Activated CD4-positive, alpha-beta T cell treated with anti-CD3 and anti-CD28 coated beads for 24 hours (primary cell): ENCODE data around the gene ALS2CL.

Experiments used
- DNase-seq, 2 donors: peaks; one replicate each; pipeline ENCODE4 v3.0.0-alpha.2; 2020; ENCODE audit warnings: low read depth in 2 of 2

Gene ALS2CL

DNA sequence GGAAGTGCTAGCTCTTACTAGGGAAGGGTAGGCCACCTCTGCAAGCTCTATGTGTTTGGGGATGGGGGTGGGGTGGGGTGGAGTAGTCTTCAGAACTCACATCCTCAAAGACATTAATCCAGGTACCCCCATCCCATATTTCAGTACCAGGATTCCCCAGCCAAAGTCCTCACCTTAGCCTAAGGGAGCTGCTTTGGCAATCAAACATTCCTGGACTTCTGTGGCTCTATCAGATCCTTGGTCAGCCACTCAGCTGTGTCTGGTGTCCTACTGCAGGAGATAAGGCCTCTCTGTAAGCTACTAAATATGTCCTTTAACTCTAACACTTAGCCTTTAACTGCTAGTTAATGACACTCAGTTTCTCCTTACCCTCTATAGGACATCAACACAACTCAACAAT, 54.3 kb downstream of the ALS2CL start:
- no peak for DNase-seq

DNA sequence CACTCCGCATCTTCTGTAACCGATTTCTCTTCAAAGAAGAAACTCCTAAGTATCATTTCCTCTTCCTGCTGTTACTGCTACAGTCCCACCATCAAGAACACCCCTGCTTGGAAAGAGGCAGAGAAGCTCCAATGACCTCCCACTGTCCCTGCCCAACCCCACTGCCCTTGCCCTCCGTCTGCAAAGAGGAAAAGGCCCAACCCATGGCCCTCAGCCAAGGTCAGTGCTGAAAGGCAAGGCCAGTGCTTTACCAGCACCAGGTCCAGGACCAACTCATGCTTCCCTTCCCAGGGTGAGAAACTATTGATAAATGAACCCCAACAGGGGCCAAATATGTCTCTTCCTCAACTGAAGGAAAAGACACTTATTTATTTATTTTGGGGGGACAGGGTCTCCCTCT, 58.6 kb downstream of the ALS2CL start:
- DNase-seq, result no peak

DNA sequence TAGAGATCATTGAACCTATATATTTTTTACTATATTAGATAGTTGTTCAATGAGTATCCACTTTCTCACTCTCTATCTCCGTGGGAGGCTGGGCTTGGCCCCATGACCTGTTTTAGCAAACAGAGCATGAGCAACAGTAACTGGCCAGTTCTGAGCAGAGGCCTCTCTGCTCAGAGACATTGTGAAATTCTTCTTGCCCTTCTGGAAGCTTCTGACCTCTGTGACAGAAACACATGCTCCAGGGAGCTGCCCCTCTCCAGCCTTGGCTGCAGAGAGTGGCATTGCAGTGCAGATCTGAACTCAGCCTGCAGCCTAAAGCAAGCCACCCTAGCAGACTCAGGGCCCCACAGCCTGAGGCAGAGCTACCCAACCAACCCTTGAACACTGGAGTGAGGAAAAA, 60.7 kb downstream of the ALS2CL start:
- DNase-seq, result no peak

- peak; percentile 64 to 72 for DNase-seq
Observed at GRCh38 chr3:46629551-46630517, 63.6 kb downstream of the ALS2CL start.

GRCh38 chr3:46628901-46629369, 64.5 kb downstream of the ALS2CL start:
- DNase-seq, result no peak

GRCh38 chr3:46627078-46627477, 66.4 kb downstream of the ALS2CL start:
- no peak for DNase-seq

DNA sequence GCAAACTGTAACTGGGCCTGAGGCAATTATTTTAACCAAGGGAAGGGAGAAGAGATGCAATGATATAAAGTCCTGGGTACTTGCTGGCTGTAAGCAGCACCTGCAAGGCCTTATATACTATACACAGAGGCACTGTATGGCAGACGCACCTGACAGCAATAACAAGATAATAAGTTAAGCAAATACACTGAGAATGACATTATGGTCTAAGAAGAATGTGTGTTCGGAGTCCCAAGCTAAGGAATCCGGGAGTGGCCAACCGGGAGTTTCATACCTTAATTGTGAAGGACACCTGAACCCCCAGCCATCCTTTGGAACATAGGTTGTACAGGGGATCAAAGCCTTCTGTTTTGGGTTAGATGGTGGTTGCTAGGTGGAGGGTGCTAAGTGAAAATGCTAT, 67.4 kb downstream of the ALS2CL start:
- DNase-seq, result no peak

GRCh38 chr3:46624975-46625490, 68.4 kb downstream of the ALS2CL start:
- no peak for DNase-seq

- DNase-seq, result no peak
Observed at GRCh38 chr3:46624533-46624932, 68.9 kb downstream of the ALS2CL start.

- DNase-seq, result no peak
Observed at GRCh38 chr3:46619845-46620778, 73.4 kb downstream of the ALS2CL start.
